Astrocyte of the hippocampus (primary cell): ENCODE results near the gene UNC119.
"Not testable (repeated sequence)": the region's sequence is repeated elsewhere in the genome, so short reads cannot be mapped to it uniquely, and the experiment has no call there.

Source experiments
- DNase-seq: peaks from one replicate; pipeline ENCODE4 v3.0.0; 2011; ENCODE audit warnings: low read depth, low spot score

Gene UNC119

GRCh38 chr17:28522281-28522680 is 30.1 kb downstream of the UNC119 start:
- not testable (repeated sequence) for DNase-seq

GRCh38 chr17:28521311-28522085 is 30.9 kb downstream of the UNC119 start:
- peak; percentile 28 for DNase-seq

- no peak for DNase-seq
Observed at GRCh38 chr17:28520687-28521086, 31.7 kb downstream of the UNC119 start.

GRCh38 chr17:28519236-28519635 is 33.2 kb downstream of the UNC119 start:
- DNase-seq = no peak

- no peak for DNase-seq
Observed at GRCh38 chr17:28518578-28518977, 33.8 kb downstream of the UNC119 start.

- DNase-seq = no peak
Observed at GRCh38 chr17:28518132-28518531, 34.3 kb downstream of the UNC119 start.

- no peak for DNase-seq
Observed at GRCh38 chr17:28515518-28515917, 36.9 kb downstream of the UNC119 start.

- no peak for DNase-seq
Observed at GRCh38 chr17:28514561-28515002, 37.8 kb downstream of the UNC119 start.

- DNase-seq = no peak
Observed at GRCh38 chr17:28513476-28513875, 38.9 kb downstream of the UNC119 start.

GRCh38 chr17:28511858-28512461 is 40.5 kb downstream of the UNC119 start:
- no peak for DNase-seq

- DNase-seq = no peak
Observed at GRCh38 chr17:28509789-28510188, 42.6 kb downstream of the UNC119 start.

GRCh38 chr17:28508211-28508724 is 44.2 kb downstream of the UNC119 start:
- no peak for DNase-seq

GRCh38 chr17:28507567-28508203 is 44.7 kb downstream of the UNC119 start:
- peak; percentile 10 for DNase-seq

- no peak for DNase-seq
Observed at GRCh38 chr17:28506763-28507487, 45.5 kb downstream of the UNC119 start.

- no peak for DNase-seq
Observed at GRCh38 chr17:28505986-28506665, 46.3 kb downstream of the UNC119 start, which contains the start of gene FOXN1. Gene FOXN1, plus strand, starts transcription at chr17:28506348. Its CDS starts 17,622 bp downstream, at chr17:28523970.

GRCh38 chr17:28503420-28503819 is 49.0 kb downstream of the UNC119 start:
- no peak for DNase-seq

GRCh38 chr17:28501421-28502284 is 50.8 kb downstream of the UNC119 start:
- no peak for DNase-seq

- DNase-seq = no peak
Observed at GRCh38 chr17:28500712-28501379, 51.6 kb downstream of the UNC119 start.

GRCh38 chr17:28499684-28500357 is 52.6 kb downstream of the UNC119 start:
- DNase-seq = no peak
